Measurements from ENCODE around the gene MYO1E. TPM values are rescaled to one million over a fixed set of nuclear protein-coding genes. Genes with fewer than 3 reads are reported as not detected.

The MYO1E gene
- total and polyA plus RNA-seq, 2 of the 4 experiments (the other 2 are of a cell fraction): 13.4 to 37.3 TPM

GRCh38 chr15:59379531-59379930 is 6.9 kb upstream of the MYO1E start:
- no peak overlapping the region for H4K91ac ChIP-seq (ENCODE audit: insufficient read depth, low read depth, low read length)
- H3K9me3 ChIP-seq (ENCODE audit: control insufficient read depth, insufficient read depth, low read length): no peaks in the 10 kb centered on the region
- no peak overlapping the region for H4K5ac ChIP-seq (ENCODE audit: low read depth, low read length)
- H3K36me3 ChIP-seq (ENCODE audit: control insufficient read depth, insufficient read depth, low read length): no peaks in the 10 kb centered on the region
- H3K9me1 ChIP-seq (ENCODE audit: insufficient read depth, low read length): peaks cover 7% of the 10 kb centered on the region
- H3K9ac ChIP-seq (ENCODE audit: low read depth, low read length): no peak overlapping the region
- H2BK120ac ChIP-seq (ENCODE audit: low read depth, low read length): no peak overlapping the region
- H3K14ac ChIP-seq (replicated peaks; ENCODE audit: low read depth, low read length): no peak overlapping the region
- H3K27ac ChIP-seq (ENCODE audit: insufficient read depth, low read length): no peak overlapping the region
- H3K23ac ChIP-seq (ENCODE audit: low read depth, low read length): no peak overlapping the region
- dilution Hi-C loops (cut with HindIII; ENCODE audit: low sequenced_read_pairs, unreplicated experiment) (no loop called here), intact Hi-C loops (cut with micrococcal nuclease) (loop anchor here (10.0 kb wide), 1 partner anchor 395 kb away; the partner anchor contains the start of gene RNF111), in situ Hi-C loops (cut with MboI; ENCODE audit: low sequenced_read_pairs) (loop anchor here (10.0 kb wide), 1 partner anchor 205 kb away; no protein-coding TSS in a partner anchor)
- no peak for DNase-seq
- CTCF ChIA-PET: interaction anchor here (0.6 kb wide), 1 partner anchor 146 kb away, joined by 5 read pairs; no protein-coding TSS in a partner anchor
- no peak overlapping the region for H2AFZ ChIP-seq (replicated peaks; ENCODE audit: low read length, poor library complexity)
- no peak overlapping the region for H2BK5ac ChIP-seq (ENCODE audit: low read depth, low read length, poor library complexity, severe bottlenecking)
- no peak overlapping the region for H3K4me3 ChIP-seq (ENCODE audit: insufficient read depth, low read depth, low read length)
- H3K4ac ChIP-seq (ENCODE audit: low read depth, low read length): no peak overlapping the region
- H3K79me1 ChIP-seq (ENCODE audit: low read depth in 1 of 2, low read length in 2 of 2): 0 out of 4 replicates have a peak, but pooled peaks cover 0 to 3% of the 10 kb centered on the region in 2 experiments
- no peak overlapping the region for H2AK5ac ChIP-seq (ENCODE audit: low read depth, low read length)
- H4K8ac ChIP-seq (ENCODE audit: low read depth in 2 of 2, low read length in 2 of 2): no peak overlapping the region
- WGBS, 2 experiments (ENCODE audit: extremely low coverage in 2 of 2, insufficient read length in 1 of 2): no CpG with 5 or more reads among the region's 1 CpG
- POLR2A ChIA-PET (ENCODE audit: unreplicated experiment): no interaction called here
- H4K20me1 ChIP-seq (ENCODE audit: insufficient read depth, low read length): no peaks in the 10 kb centered on the region
- TF ChIP-seq CEBPB (IDR thresholded peaks at IDR 0.05; ENCODE audit: low read depth, low read length) (no peak), FOS (IDR thresholded peaks at IDR 0.05; ENCODE audit: low read depth, low read length) (no peak), NFE2L2 (IDR thresholded peaks at IDR 0.05; ENCODE audit: low read depth, low read length) (no peak), POLR2A (IDR thresholded peaks at IDR 0.05; ENCODE audit: low read depth, low read length) (no peak), MAZ (IDR thresholded peaks at IDR 0.05; ENCODE audit: borderline replicate concordance, low read depth, low read length) (no peak), BHLHE40 (IDR thresholded peaks at IDR 0.05; ENCODE audit: low read depth, low read length) (no peak), MAFK (IDR thresholded peaks at IDR 0.05; ENCODE audit: low read depth, low read length) (no peak)
- H3K27me3 ChIP-seq (ENCODE audit: control insufficient read depth, insufficient read depth, low read length): no peaks in the 10 kb centered on the region
- 0 out of 2 replicates have a peak, but pooled peaks cover 4% of the 10 kb centered on the region for H3K4me1 ChIP-seq (ENCODE audit: control insufficient read depth, insufficient read depth, low read length)
- no TSS peak for BruUV-seq (replicated peaks)
- no peak overlapping the region for H3K56ac ChIP-seq (ENCODE audit: extremely low read depth, insufficient read depth, low read length)
- no peak overlapping the region for H2BK15ac ChIP-seq (ENCODE audit: low read depth, low read length)
- no peak overlapping the region for H3K18ac ChIP-seq (ENCODE audit: low read depth, low read length)
- no peak overlapping the region for H2BK20ac ChIP-seq (ENCODE audit: low read depth, low read length)
- ATAC-seq (ENCODE audit: low read depth): no peak
- H2AK9ac ChIP-seq (replicated peaks; ENCODE audit: low read depth, low read length, poor library complexity): no peak overlapping the region
- H3K4me2 ChIP-seq (ENCODE audit: low read depth, low read length): no peak overlapping the region

Data from IMR-90 (cell line).